ENCODE measurements around the gene EP400. TPM values are rescaled to one million over a fixed set of nuclear protein-coding genes. Genes with fewer than 3 reads are reported as not detected.

The EP400 gene
- total RNA-seq, 6 donors from 2014 or later = 21.7 to 61.8 (median 40.4) TPM

DNA sequence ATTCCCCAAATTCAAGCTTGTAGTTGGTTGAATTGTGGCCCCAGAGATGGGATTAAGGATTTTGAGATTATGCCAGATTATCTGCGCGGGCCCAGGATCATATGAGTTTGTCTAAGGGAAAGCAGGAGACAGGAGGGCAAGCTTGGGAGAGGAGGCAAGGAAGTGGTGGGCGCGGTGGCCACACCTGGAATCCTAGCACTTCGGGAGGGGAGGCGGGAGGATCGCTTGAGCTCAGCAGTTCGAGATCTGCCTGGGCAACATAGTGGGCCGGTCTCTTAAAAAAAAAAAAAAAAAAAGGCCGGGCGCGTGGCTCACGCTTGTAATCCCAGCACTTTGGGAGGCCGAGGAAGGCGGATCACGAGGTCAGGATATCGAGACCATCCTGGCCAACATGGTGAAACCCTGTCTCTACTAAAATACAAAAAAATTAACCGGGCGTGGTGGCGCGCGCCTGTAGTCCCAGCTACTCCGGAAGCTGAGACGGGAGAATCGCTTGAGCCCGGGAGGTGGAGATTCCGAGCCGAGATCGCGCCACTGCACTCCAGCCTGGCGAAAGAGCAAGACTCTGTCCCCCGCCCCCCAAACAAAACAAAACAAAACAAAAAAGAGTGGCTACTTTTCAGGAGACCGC, 21.5 kb upstream of the EP400 start:
- ATAC-seq (ENCODE audit: low FRiP score in 2 of 2) (peak in 1 of 2 donors; percentile 40), DNase-seq (no peak)
- WGBS, 2 donors = 36 to 39% methylated on average over 30 to 33 of the region's 33 CpGs
- peaks cover 9 to 35% (median 13%) of the 10 kb centered on the region in 4 donors for H3K4me1 ChIP-seq
- H3K9me3 ChIP-seq = no peaks in the 10 kb centered on the region
- H3K27me3 ChIP-seq = no peaks in the 10 kb centered on the region
- H3K27ac ChIP-seq = peak overlapping the region; percentile 51 to 86 (median 79)
- peaks cover 0 to 17% (median 14%) of the 10 kb centered on the region in 4 donors for H3K36me3 ChIP-seq
- TF ChIP-seq POLR2AphosphoS5 (IDR thresholded peaks at IDR 0.05) = no peak
- TF ChIP-seq EP300 (IDR thresholded peaks at IDR 0.05) = no peak
- TF ChIP-seq, protein P1, sequence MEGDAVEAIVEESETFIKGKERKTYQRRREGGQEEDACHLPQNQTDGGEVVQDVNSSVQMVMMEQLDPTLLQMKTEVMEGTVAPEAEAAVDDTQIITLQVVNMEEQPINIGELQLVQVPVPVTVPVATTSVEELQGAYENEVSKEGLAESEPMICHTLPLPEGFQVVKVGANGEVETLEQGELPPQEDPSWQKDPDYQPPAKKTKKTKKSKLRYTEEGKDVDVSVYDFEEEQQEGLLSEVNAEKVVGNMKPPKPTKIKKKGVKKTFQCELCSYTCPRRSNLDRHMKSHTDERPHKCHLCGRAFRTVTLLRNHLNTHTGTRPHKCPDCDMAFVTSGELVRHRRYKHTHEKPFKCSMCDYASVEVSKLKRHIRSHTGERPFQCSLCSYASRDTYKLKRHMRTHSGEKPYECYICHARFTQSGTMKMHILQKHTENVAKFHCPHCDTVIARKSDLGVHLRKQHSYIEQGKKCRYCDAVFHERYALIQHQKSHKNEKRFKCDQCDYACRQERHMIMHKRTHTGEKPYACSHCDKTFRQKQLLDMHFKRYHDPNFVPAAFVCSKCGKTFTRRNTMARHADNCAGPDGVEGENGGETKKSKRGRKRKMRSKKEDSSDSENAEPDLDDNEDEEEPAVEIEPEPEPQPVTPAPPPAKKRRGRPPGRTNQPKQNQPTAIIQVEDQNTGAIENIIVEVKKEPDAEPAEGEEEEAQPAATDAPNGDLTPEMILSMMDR (IDR thresholded peaks at IDR 0.05) = no peak
- TF ChIP-seq POLR2A (IDR thresholded peaks at IDR 0.05) = no peak
- peak overlapping the region; percentile 72 to 98 (median 93) for H3K4me3 ChIP-seq

DNA sequence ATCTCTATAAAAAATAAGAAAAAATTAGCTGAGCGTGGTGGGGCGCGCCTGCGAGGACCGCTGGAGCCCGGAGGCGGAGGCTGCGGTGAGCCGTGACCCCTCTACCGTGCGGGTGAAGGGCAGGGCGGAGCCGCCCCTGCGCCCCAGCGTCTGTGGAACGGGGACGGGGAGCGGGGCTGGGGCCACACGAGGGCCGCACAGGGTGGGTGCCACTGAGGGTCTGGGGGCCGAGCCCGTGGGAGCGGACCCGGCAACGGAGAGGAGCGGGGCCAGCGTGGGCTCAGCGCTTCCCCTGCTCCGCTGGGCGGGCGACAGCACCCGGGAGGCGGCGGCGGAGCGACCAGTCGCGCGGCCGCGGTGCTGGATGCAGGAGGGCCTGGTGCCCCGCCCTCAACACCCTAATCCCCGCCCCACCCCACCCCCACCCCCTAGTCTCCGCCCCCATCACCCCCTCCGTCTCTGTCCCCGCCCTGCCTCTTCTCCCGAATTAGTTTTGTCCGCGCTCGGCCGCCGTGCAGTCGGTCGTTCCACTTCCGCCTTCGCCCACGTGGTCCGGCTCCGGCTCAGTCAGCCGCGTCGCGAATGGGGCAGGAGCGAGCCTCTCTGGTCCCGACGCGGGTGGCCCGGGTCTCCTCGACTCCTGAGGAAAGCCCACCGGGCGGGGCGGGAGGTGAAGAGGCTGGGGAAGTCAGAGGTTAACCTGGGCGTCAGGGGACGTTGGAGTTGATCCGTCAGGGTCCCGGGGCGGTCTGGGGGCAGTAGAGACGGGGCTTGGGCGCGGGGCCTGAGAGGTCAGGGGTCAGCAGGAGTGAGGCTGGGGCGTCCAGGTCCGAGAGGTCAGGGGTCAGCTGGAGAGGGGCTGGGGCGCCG, 20.8 kb upstream of the EP400 start, which contains the start of gene PUS1:
Gene PUS1 (plus strand): TSS at position 566 of the 870 bp plus-strand sequence. CDS start 447 bp downstream, outside the sequence.
- ATAC-seq (ENCODE audit: low FRiP score in 2 of 2) (peak; percentile 96 to 97), DNase-seq (peak; percentile 93 to 97)
- Histone ChIP-seq H3K36me3 (peaks cover 0 to 25% (median 19%) of the 10 kb centered on the region in 4 donors), H3K27ac (peak within 1 kb of the TSS; percentile 58 to 86 (median 79)), H3K27me3 (no peaks in the 10 kb centered on the region), H3K4me1 (peaks cover 9 to 35% (median 13%) of the 10 kb centered on the region in 4 donors), H3K4me3 (peak within 1 kb of the TSS; percentile 85 to 98 (median 93)), H3K9me3 (no peaks in the 10 kb centered on the region)
- 0 to 1% methylated on average over 22 to 50 of the region's 84 CpGs for WGBS, 2 donors
- TF ChIP-seq POLR2A (IDR thresholded peaks at IDR 0.05) = peak in 1 of 4 donors; percentile 77
- peak in 1 of 4 donors; percentile 55 for TF ChIP-seq EP300 (IDR thresholded peaks at IDR 0.05)
- TF ChIP-seq POLR2AphosphoS5 (IDR thresholded peaks at IDR 0.05) = peak; percentile 85 to 94
- TF ChIP-seq, protein P1 (IDR thresholded peaks at IDR 0.05) = no peak

DNA sequence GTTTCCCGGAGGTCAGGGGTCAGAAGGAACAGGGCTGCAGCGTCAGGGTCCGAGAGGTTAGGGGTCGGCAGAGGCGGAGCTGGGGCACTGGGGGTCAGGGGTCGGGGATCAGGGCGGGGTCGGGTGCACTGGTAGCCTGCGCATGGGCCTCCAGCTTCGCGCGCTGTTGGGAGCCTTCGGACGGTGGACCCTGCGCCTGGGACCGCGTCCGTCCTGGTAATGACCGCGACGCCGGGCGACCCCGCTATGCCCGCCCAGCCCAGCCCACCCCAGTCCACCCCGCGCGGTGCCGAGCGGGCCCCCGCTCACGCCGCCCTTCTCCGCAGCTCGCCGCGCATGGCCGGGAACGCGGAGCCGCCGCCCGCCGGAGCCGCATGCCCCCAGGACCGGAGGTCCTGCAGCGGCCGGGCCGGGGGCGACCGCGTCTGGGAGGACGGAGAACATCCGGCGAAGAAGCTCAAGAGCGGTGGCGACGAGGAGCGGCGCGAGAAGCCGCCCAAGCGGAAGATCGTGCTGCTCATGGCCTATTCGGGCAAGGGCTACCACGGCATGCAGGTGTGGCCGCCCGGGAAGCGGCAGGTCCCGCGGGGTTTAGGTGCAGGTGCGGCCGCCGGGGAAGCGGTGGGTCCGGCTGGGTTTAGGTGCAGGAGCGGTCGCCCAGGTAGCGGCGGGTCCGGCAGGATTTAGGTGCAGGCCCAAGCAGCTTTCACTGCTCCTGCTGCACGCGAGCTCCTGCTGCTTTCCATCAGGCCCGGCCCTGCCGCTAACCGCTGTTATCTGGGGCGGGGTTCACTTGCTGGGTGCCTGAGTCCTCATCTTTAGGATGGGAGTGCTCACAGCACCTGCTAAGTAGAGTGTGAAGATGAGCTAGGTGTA, 19.9 kb upstream of the EP400 start:
- Histone ChIP-seq H3K4me3 (peak overlapping the region; percentile 85 to 98 (median 93)), H3K36me3 (peaks cover 2 to 34% (median 27%) of the 10 kb centered on the region in 4 donors), H3K9me3 (no peaks in the 10 kb centered on the region), H3K27me3 (no peaks in the 10 kb centered on the region), H3K27ac (peak overlapping the region; percentile 58 to 86 (median 79)), H3K4me1 (peaks cover 9 to 30% (median 11%) of the 10 kb centered on the region in 4 donors)
- no peak for TF ChIP-seq EP300 (IDR thresholded peaks at IDR 0.05)
- no peak for TF ChIP-seq POLR2AphosphoS5 (IDR thresholded peaks at IDR 0.05)
- TF ChIP-seq, protein P1 (IDR thresholded peaks at IDR 0.05) = no peak
- no peak for TF ChIP-seq POLR2A (IDR thresholded peaks at IDR 0.05)
- peak in 1 of 2 donors; percentile 15 for ATAC-seq (ENCODE audit: low FRiP score in 2 of 2)
- DNase-seq = peak in 1 of 2 donors; percentile 89
- WGBS, 2 donors = 3 to 9% methylated on average over 9 to 42 of the region's 87 CpGs

DNA sequence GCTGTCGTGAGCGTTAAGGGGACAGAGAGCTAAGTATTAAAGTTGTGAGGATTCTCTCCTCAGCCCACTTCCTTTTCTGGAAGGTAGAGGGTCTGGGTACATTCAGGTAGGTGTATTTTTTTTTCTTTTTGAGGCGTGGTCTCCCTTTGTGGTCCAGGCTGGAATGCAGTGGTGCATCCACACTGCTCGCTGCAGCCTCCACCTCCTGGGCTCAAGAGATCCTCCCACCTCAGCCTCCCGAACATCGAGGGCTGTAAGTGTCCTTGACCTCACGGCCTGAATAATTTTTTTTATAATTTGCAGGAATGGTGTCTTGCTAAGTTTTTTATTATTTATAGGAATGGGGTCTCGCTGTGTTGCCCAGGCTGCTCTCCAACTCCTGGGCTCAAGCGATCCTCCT, 19.2 kb upstream of the EP400 start:
- ATAC-seq (ENCODE audit: low FRiP score in 2 of 2) (no peak), DNase-seq (no peak)
- H3K4me1 ChIP-seq = peaks cover 9 to 30% (median 11%) of the 10 kb centered on the region in 4 donors
- peaks cover 2 to 41% (median 32%) of the 10 kb centered on the region in 4 donors for H3K36me3 ChIP-seq
- TF ChIP-seq POLR2AphosphoS5 (IDR thresholded peaks at IDR 0.05) (no peak), EP300 (IDR thresholded peaks at IDR 0.05) (no peak), POLR2A (IDR thresholded peaks at IDR 0.05) (no peak)
- TF ChIP-seq, protein P1 (IDR thresholded peaks at IDR 0.05) = no peak
- 82 to 93% methylated on average over 9 of the region's 9 CpGs for WGBS, 2 donors
- H3K27ac ChIP-seq = no peak overlapping the region
- no peaks in the 10 kb centered on the region for H3K9me3 ChIP-seq
- no peaks in the 10 kb centered on the region for H3K27me3 ChIP-seq
- H3K4me3 ChIP-seq = peak overlapping the region; percentile 85 to 98 (median 93)

Measured in upper lobe of left lung (tissue), 6 donors.